CD8-positive, alpha-beta memory T cell (primary cell): ENCODE data around the gene SAT2. TPM values are rescaled to one million over a fixed set of nuclear protein-coding genes. Genes with fewer than 3 reads are reported as not detected.

Source experiments
- CTCF ChIA-PET: fragments of 350-600 bp; sonication (Branson Sonifier 250); formaldehyde crosslinking; loops from one replicate; lab custom pipeline; 2021; ENCODE audit warnings: antibody characterized with exemption; lab: Charles Lee
- POLR2A ChIA-PET: fragments of 350-600 bp; sonication (Branson Sonifier 250); formaldehyde crosslinking; loops from one replicate; lab custom pipeline; 2021; ENCODE audit warnings: antibody characterized with exemption; lab: Charles Lee
- DNase-seq, 5 donors: peaks; one replicate each; pipeline versions ENCODE4 v3.0.0 to v3.0.0-alpha.2; 2020 to 2022; ENCODE audit warnings: mixed read lengths in 1 of 5
- H3K27ac ChIP-seq: one replicate; pipeline ENCODE4 v1.7.0; 2013; ENCODE audit warnings: low read depth, mild to moderate bottlenecking, low read length, moderate library complexity
- H3K27me3 ChIP-seq: 2 replicates; pipeline ENCODE4 v1.7.0; 2013; ENCODE audit warnings: low read length, mild to moderate bottlenecking; ENCODE audit not compliant: insufficient read depth, poor library complexity, severe bottlenecking
- H3K36me3 ChIP-seq: 2 replicates; pipeline ENCODE4 v1.7.0; 2013; ENCODE audit warnings: mild to moderate bottlenecking, low read length, moderate library complexity; ENCODE audit not compliant: insufficient read depth
- H3K4me1 ChIP-seq: 2 replicates; pipeline ENCODE4 v1.7.0; 2013; ENCODE audit warnings: mild to moderate bottlenecking, low read length, moderate library complexity; ENCODE audit not compliant: insufficient read depth
- H3K4me3 ChIP-seq: 2 replicates; pipeline ENCODE4 v1.7.0; 2013; ENCODE audit warnings: mild to moderate bottlenecking, low read length
- H3K9me3 ChIP-seq: 2 replicates; pipeline ENCODE4 v1.7.0; 2013; ENCODE audit warnings: mild to moderate bottlenecking, low read length
- H3K27ac Mint-ChIP-seq, 8 donors: one replicate each; pipeline ENCODE4 v1.8.0; 2020 to 2021; ENCODE audit warnings: mixed read lengths in 8 of 8, mild to moderate bottlenecking in 6 of 8, inconsistent platforms in 3 of 8, moderate library complexity in 3 of 8
- H3K27me3 Mint-ChIP-seq, 2 donors: one replicate each; pipeline ENCODE4 v1.8.0; 2020 to 2021; ENCODE audit warnings: mixed read lengths in 2 of 2, mild to moderate bottlenecking in 1 of 2, moderate library complexity in 1 of 2
- H3K36me3 Mint-ChIP-seq, 3 donors: one replicate each; pipeline ENCODE4 v1.8.0; 2020 to 2021; ENCODE audit warnings: mixed read lengths in 3 of 3, inconsistent platforms in 1 of 3, mild to moderate bottlenecking in 1 of 3
- H3K4me1 Mint-ChIP-seq, 3 donors: one replicate each; pipeline ENCODE4 v1.8.0; 2020 to 2021; ENCODE audit warnings: mixed read lengths in 3 of 3, inconsistent platforms in 1 of 3, mild to moderate bottlenecking in 1 of 3
- H3K4me3 Mint-ChIP-seq, 7 donors: one replicate each; pipeline ENCODE4 v1.8.0; 2020 to 2021; ENCODE audit warnings: mixed read lengths in 7 of 7, mild to moderate bottlenecking in 6 of 7, moderate library complexity in 4 of 7, inconsistent platforms in 2 of 7
- H3K9me3 Mint-ChIP-seq, 5 donors: one replicate each; pipeline ENCODE4 v1.8.0; 2020 to 2022; ENCODE audit warnings: mixed read lengths in 5 of 5, mild to moderate bottlenecking in 3 of 5, moderate library complexity in 2 of 5, inconsistent platforms in 1 of 5
- polyA plus RNA-seq: library from polyadenylated mRNA; unstranded; fragments of 300-500 nt; fragmentation: Illumina TruSeq; gene quantifications from one replicate; pipeline ENCODE4 v1.2.3, GENCODE V29; 2021
- total RNA-seq, 2 experiments: library from RNA; stranded (reverse); gene quantifications; one replicate each; pipeline ENCODE4 v1.2.3, GENCODE V29; 2021

Gene SAT2
- total and polyA plus RNA-seq, 3 experiments from 2014 or later = 18.4 to 37.0 (median 21.6) TPM

DNA sequence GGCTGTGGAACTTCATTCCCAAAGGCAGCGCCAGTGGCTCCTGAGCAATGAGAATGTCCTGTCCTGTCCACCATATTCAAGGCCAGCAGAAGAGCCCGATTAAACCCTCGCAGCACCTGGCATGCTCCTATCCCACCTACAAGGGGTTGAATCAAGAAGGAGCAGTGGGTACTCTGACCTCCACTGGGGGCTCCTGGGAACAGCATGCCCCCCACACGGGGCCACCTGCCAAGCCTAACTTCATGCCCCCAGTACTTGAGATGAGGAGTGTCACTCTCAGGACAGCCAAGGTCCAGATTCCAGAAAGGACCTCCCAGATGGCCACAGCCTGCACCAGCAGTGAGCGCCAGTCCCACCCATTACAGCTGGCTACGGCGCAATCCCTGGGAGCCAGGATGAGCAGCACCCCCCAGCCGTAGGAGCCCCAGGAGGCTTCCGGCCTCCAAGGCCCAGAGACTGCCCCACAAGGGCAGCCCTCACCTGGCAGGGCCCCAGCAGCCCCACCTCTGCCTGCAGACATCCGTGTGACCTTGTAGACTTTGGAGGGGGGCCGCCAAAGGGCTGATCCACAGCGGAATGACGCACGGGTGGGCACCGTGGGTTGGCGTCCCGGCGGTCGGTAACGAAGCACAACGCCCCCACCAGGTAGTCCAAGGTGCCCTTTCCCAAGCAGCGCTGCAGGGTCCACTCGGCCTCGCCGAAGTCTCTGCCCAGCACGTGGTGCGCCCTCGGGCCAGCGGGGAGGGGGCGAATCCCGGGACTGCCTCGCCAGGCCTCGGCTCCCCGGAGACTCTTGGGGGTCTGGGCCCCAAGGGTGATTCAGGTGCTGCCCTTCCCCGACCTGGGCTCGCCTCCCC lies 45.0 kb downstream of the SAT2 start:
- H3K4me3 Mint-ChIP-seq = peak overlapping the region; percentile 56 to 100 (median 99)

GRCh38 chr17:7580604-7581575 lies 46.7 kb downstream of the SAT2 start:
- ChIA-PET CTCF (interaction anchor here (0.8 to 2.0 kb wide), 3 partner anchors 8 to 228 kb away, joined by 3 to 6 read pairs (median 4); no protein-coding TSS in a partner anchor), POLR2A (interaction anchor here (1.2 to 2.0 kb wide), 4 partner anchors 10 to 105 kb away, joined by 3 to 7 read pairs (median 5); partner anchors contain the start of genes FXR2 and SENP3)
- Mint-ChIP-seq H3K27me3 (peaks cover 0 to 4% of the 10 kb centered on the region in 2 donors), H3K4me3 (peak overlapping the region in 5 of 7 donors; percentile 8 to 61 (median 38)), H3K4me1 (peaks cover 66 to 85% (median 76%) of the 10 kb centered on the region in 3 donors), H3K9me3 (no peaks in the 10 kb centered on the region), H3K36me3 (peaks cover 9 to 47% (median 10%) of the 10 kb centered on the region in 3 donors), H3K27ac (peak overlapping the region in 7 of 8 donors; percentile 21 to 96 (median 79))
- Histone ChIP-seq H3K36me3 (peaks cover 31% of the 10 kb centered on the region), H3K4me1 (peaks cover 48% of the 10 kb centered on the region), H3K4me3 (no peak overlapping the region), H3K27ac (peak overlapping the region; percentile 53), H3K9me3 (no peaks in the 10 kb centered on the region), H3K27me3 (no peaks in the 10 kb centered on the region)
- no peak for DNase-seq

More for the DNA sequence above, 45.0 kb downstream of the SAT2 start:
- CTCF ChIA-PET = interaction anchor here (1.2 to 3.8 kb wide), 6 partner anchors 8 to 147 kb away, joined by 3 to 33 read pairs (median 13); partner anchors contain the start of genes SENP3, TMEM102, TP53 and WRAP53
- H3K36me3 ChIP-seq = peaks cover 20% of the 10 kb centered on the region
- H3K27ac ChIP-seq = peak overlapping the region; percentile 98
- H3K27me3 Mint-ChIP-seq = peaks cover 0 to 4% of the 10 kb centered on the region in 2 donors
- H3K36me3 Mint-ChIP-seq = peaks cover 0 to 36% (median 6%) of the 10 kb centered on the region in 3 donors
- peak overlapping the region; percentile 12 to 100 (median 60) for H3K27ac Mint-ChIP-seq
- no peaks in the 10 kb centered on the region for H3K9me3 ChIP-seq
- H3K4me1 ChIP-seq = peaks cover 42% of the 10 kb centered on the region
- POLR2A ChIA-PET = interaction anchor here (0.7 to 3.4 kb wide), 8 partner anchors 8 to 617 kb away, joined by 3 to 70 read pairs (median 10); partner anchors contain the start of genes ACAP1, ATP1B2, FXR2 and TMEM102
- no peaks in the 10 kb centered on the region for H3K27me3 ChIP-seq
- no peaks in the 10 kb centered on the region for H3K9me3 Mint-ChIP-seq
- H3K4me3 ChIP-seq = peak overlapping the region; percentile 98
- no peak for DNase-seq
- H3K4me1 Mint-ChIP-seq = peaks cover 58 to 68% (median 61%) of the 10 kb centered on the region in 3 donors

DNA sequence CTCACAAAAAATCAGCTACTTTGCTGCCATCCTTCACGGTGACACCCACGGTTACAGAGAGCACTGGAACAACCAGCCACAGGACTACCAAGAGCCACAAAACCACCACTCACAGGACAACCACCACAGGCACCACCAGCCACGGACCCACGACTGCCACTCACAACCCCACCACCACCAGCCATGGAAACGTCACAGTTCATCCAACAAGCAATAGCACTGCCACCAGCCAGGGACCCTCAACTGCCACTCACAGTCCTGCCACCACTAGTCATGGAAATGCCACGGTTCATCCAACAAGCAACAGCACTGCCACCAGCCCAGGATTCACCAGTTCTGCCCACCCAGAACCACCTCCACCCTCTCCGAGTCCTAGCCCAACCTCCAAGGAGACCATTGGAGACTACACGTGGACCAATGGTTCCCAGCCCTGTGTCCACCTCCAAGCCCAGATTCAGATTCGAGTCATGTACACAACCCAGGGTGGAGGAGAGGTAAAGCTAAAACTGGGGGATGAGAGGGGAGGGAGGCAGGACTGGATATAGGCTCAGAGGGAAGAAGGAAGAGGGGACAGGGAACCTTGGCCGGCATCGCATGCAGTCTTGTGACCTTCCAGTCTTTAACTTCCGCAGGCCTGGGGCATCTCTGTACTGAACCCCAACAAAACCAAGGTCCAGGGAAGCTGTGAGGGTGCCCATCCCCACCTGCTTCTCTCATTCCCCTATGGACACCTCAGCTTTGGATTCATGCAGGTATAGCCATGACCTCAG lies 47.6 kb downstream of the SAT2 start:
- peak overlapping the region in 4 of 7 donors; percentile 27 to 85 (median 58) for H3K4me3 Mint-ChIP-seq
- H3K27ac ChIP-seq = peak overlapping the region; percentile 53
- peak overlapping the region; percentile 80 to 96 (median 88) for H3K27ac Mint-ChIP-seq
- peaks cover 11 to 55% (median 12%) of the 10 kb centered on the region in 3 donors for H3K36me3 Mint-ChIP-seq
- no peaks in the 10 kb centered on the region for H3K9me3 Mint-ChIP-seq
- ChIA-PET CTCF (interaction anchor here (0.7 to 2.0 kb wide), 4 partner anchors 9 to 227 kb away, joined by 3 to 6 read pairs (median 4); no protein-coding TSS in a partner anchor), POLR2A (interaction anchor here (1.2 to 2.0 kb wide), 4 partner anchors 9 to 106 kb away, joined by 3 to 7 read pairs (median 5); partner anchors contain the start of genes FXR2 and SENP3)
- H3K4me1 Mint-ChIP-seq = peaks cover 70 to 88% (median 78%) of the 10 kb centered on the region in 3 donors
- no peaks in the 10 kb centered on the region for H3K27me3 ChIP-seq
- peaks cover 54% of the 10 kb centered on the region for H3K4me1 ChIP-seq
- peaks cover 0 to 4% of the 10 kb centered on the region in 2 donors for H3K27me3 Mint-ChIP-seq
- H3K4me3 ChIP-seq = peak overlapping the region; percentile 13
- no peak for DNase-seq
- H3K36me3 ChIP-seq = peaks cover 40% of the 10 kb centered on the region
- H3K9me3 ChIP-seq = no peaks in the 10 kb centered on the region

- Histone ChIP-seq H3K27me3 (no peaks in the 10 kb centered on the region), H3K4me3 (peak within 1 kb of the TSS; percentile 13), H3K27ac (peak within 1 kb of the TSS; percentile 53), H3K4me1 (peaks cover 55% of the 10 kb centered on the region), H3K36me3 (peaks cover 48% of the 10 kb centered on the region), H3K9me3 (no peaks in the 10 kb centered on the region)
- peak within 1 kb of the TSS in 6 of 7 donors; percentile 27 to 85 (median 56) for H3K4me3 Mint-ChIP-seq
- peaks cover 17 to 62% (median 18%) of the 10 kb centered on the region in 3 donors for H3K36me3 Mint-ChIP-seq
- peaks cover 0 to 4% of the 10 kb centered on the region in 2 donors for H3K27me3 Mint-ChIP-seq
- H3K4me1 Mint-ChIP-seq = peaks cover 73 to 90% (median 78%) of the 10 kb centered on the region in 3 donors
- peak within 1 kb of the TSS; percentile 81 to 96 (median 88) for H3K27ac Mint-ChIP-seq
- POLR2A ChIA-PET = interaction anchor here (1.2 to 2.0 kb wide), 4 partner anchors 9 to 107 kb away, joined by 3 to 7 read pairs (median 5); partner anchors contain the start of genes FXR2 and SENP3
- DNase-seq = peak in 4 of 5 donors; percentile 27 to 64 (median 36)
- no peaks in the 10 kb centered on the region for H3K9me3 Mint-ChIP-seq
- CTCF ChIA-PET = interaction anchor here (0.7 to 2.0 kb wide), 2 partner anchors 10 to 143 kb away, joined by 3 to 6 read pairs; no protein-coding TSS in a partner anchor
These were observed 48.4 kb downstream of the SAT2 start, which contains the start of gene CD68 for GRCh38 chr17:7579001-7579833. Gene CD68 (plus strand): TSS chr17:7579638. CDS start chr17:7579678, 40 bp downstream.

- H3K27ac Mint-ChIP-seq = peak overlapping the region; percentile 39 to 96 (median 82)
- no peaks in the 10 kb centered on the region for H3K27me3 ChIP-seq
- H3K4me3 Mint-ChIP-seq = peak overlapping the region in 1 of 7 donors; percentile 97
- H3K4me1 Mint-ChIP-seq = peaks cover 68 to 87% (median 71%) of the 10 kb centered on the region in 3 donors
- ChIA-PET CTCF (interaction anchor here (1.5 kb wide), 1 partner anchor 12 kb away, joined by 6 read pairs; the partner anchor contains the start of gene SOX15), POLR2A (interaction anchor here (0.6 kb wide), 1 partner anchor 620 kb away, joined by 3 read pairs; no protein-coding TSS in a partner anchor)
- peaks cover 17 to 69% (median 19%) of the 10 kb centered on the region in 3 donors for H3K36me3 Mint-ChIP-seq
- H3K9me3 ChIP-seq = no peaks in the 10 kb centered on the region
- H3K36me3 ChIP-seq = peaks cover 57% of the 10 kb centered on the region
- H3K9me3 Mint-ChIP-seq = peaks cover 0 to 4% (median 2%) of the 10 kb centered on the region in 5 donors
- peaks cover 48% of the 10 kb centered on the region for H3K4me1 ChIP-seq
- H3K27ac ChIP-seq = no peak overlapping the region
- H3K4me3 ChIP-seq = no peak overlapping the region
- peaks cover 0 to 11% of the 10 kb centered on the region in 2 donors for H3K27me3 Mint-ChIP-seq
- no peak for DNase-seq
These were observed 50.1 kb downstream of the SAT2 start for GRCh38 chr17:7577327-7578199.
